Right ventricle myocardium inferior (tissue), 1 donor: Measurements from ENCODE around the gene ARHGEF18. TPM values are rescaled to one million over a fixed set of nuclear protein-coding genes. Genes with fewer than 3 reads are reported as not detected.
"Not testable (repeated sequence)": the region's sequence is repeated elsewhere in the genome, so short reads cannot be mapped to it uniquely, and the experiment has no call there.

ENCODE experiments used
- ATAC-seq: fragments of 200-7000 bp; cut with Tn5 transposase; one replicate; pipeline ENCODE4 v1.9.1; 2020; ENCODE audit warnings: mild to moderate bottlenecking, moderate library complexity
- DNase-seq: peaks from one replicate; pipeline ENCODE4 v3.0.0; 2021; ENCODE audit errors: missing footprints
- intact Hi-C: fragments of 100-400 bp; cut with DNase I; formaldehyde crosslinking; loops from one replicate; pipeline ENCODE4 v1.11.0; 2022
- long read RNA-seq: library from polyadenylated mRNA; unstranded; transcript quantifications from one replicate; pipeline ENCODE4 v2.0.0, GENCODE V29; 2021
- total RNA-seq: library from RNA; stranded (reverse); fragmentation: NEBNext Ultra II Directional; extraction: Animal tissue kit (Norgen Biotek cat#: 25700); gene quantifications from one replicate; pipeline ENCODE4 v1.2.1, GENCODE V29; 2021
- donor health status: DM: no; HTN: yes; CAD: no; lungs with severe emphysema.

ARHGEF18 gene
- total RNA-seq: 8.5 TPM
- long read RNA-seq, full-length matches to known transcripts: 1 of 3 reads
- long read RNA-seq, partial matches to known transcripts: 0 of 3 reads
- long read RNA-seq, other reads (novel, unspliced or antisense): 2 of 3 reads

DNA sequence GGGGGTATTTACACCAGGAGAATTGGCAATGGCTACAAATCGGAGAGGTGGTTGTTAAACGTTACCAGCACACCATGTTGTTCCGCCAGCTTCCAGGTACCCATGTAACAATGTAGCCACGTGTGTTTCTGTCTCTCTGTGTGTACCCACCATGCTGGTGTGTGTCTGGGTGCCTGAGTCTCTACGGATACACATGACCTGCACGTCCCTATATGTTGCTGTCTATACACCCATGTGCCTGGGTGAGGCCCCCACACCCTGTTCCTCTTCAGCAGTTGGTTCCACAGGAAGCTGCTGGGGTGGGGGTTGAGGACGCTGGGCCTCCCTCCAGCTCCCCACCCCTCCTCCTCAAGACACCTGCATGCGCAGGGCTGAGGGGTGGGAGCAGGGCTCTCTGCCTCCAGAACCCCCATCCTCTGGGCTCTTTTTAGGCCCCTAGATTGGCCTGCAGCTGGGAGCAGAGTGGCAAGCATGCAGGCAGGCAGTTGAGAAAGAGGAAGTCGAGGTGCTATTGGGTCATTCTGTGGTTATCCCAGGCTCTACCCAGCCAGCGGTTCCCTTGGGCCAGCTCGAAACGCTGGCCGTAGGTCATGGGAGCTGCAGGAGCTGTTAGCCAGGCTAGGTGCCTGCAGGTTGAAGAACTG is at the start of gene ARHGEF18:
Gene ARHGEF18 (plus strand): TSS at position 351 of the 644 bp plus-strand sequence. CDS start 13,954 bp downstream, outside the sequence.
- peak; percentile 77 for DNase-seq
- ATAC-seq: peak; percentile 69
- intact Hi-C loops: no loop called here

DNA sequence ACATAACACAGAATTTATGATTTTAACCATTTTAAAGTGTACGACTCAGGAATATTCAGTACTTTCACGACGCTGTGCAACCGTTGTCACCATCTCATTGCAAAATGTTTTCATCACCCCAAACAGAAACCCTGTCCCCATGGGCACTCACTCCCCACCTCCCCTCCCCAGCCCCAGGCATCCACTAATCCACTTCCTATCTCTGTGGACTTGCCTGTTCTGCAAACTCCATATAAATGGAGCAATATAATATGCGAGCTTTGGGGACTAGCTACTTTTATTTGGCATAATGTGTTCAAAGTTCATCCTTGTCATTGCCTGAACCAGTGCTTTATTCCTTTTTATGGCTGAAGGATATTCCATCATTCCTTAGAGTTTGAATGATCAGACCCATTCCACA is 47.2 kb upstream of the ARHGEF18 start:
- intact Hi-C loops: no loop called here
- ATAC-seq (no peak), DNase-seq (no peak)

DNA sequence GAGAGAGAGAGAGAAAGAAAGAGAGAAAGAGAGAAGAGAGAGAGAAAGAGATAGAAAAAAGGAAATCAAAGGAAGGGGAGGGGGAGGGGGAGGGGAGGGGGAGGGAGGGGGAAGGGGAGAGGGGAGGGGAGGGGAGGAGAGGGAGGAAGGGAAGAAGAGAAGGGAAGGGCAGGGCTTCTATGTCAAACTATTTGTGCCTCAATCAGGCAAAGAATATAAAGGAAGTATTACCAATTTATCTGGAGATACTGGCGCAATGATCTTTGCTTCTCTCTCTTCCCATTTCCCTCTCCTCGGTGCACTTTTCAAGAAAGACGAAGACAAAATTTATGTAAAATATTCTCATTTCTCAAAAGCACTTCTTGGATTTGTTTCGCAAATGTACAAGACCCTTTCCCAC is 45.3 kb upstream of the ARHGEF18 start:
- intact Hi-C loops: no loop called here
- ATAC-seq: no peak

DNA sequence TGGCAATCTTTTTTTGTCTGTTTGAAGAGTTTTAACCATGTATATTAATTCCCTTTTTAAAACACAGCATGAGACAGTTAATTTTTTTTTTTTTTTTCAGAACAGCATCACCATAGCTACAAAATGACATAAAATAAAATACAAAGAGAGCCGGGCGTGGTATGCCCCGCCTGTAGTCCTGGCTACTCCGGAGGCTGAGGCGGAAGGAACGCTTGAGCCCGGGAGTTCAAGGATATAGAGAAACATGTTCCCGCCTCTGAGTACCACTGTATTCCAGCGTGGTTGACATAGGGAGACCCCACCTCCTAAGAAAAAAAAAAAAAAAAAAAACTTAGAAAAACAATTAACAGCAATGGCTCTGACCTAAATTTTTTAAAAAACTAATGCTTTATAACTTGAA is 44.5 kb upstream of the ARHGEF18 start:
- no peak for DNase-seq
- no peak for ATAC-seq
- intact Hi-C loops: no loop called here

More for the DNA sequence above, 45.3 kb upstream of the ARHGEF18 start:
- DNase-seq: no peak

DNA sequence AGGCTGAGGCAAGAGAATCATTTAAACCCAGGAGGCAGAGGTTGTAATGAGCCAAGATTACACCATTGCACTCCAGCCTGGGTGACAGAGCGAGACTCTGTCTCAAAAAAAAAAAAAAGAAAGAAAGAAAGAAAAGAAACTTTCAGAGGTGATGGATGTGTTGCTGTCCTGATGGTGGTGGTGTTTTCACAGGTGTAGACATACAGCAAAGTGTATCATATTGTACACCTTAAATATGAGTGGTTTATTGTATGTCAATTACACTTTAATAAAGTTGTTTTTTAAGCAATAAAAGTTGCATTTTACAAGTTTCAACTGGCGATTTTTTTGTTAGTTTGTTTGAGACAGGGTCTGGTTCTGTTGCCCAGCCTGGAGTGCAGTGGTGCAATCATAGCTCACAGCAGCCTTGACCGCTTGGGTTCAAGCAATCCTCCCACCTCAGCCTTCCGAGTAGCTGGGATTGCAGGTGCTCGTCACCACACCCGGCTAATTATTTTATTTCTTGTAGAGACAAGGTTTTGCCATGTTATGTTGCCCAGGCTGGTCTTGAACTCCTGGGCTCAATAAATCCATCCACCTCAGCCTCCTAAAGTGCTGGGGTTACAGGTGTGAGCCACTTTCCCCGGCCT is 41.0 kb upstream of the ARHGEF18 start:
- ATAC-seq (no peak), DNase-seq (no peak)
- intact Hi-C loops: no loop called here

DNA sequence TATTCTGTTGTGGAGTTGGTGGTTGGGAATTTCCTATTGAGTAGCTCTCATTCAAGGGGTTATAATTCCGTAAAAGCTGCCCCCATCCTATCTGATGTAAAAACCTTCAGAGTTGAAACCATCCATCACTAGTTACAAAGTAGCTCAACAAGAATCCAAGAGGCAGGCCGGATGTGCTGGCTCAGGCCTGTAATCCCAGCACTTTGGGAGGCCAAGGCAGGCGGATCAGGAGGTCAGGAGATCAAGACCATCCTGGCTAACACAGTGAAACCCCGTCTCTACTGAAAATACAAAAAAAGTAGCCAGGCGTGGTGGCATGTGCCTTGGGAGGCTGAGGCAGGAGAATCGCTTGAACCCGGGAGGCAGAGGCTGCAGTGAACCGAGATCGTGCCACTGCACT is 40.4 kb upstream of the ARHGEF18 start:
- intact Hi-C loops, ATAC-seq, DNase-seq: not testable (repeated sequence)

DNA sequence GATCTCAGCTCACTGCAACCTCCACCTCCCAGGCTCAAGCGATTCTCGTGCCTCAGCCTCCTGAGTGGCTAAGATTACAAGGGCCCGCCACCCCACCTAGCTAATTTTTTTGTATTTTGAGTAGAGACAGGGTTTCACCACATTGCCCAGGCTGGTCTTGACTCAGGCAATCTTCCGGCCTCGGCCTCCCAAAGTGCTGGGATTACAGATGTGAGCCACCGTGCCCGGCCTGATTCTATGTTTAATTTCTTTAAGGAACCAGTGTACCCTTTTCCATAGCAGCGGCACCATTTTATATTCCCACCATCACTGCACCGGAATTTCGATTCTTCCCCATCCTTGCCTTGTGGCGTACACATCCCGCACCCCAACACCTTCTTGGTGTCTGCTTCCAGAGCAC is 36.8 kb upstream of the ARHGEF18 start:
- no peak for ATAC-seq
- DNase-seq: no peak
- intact Hi-C loops: no loop called here

DNA sequence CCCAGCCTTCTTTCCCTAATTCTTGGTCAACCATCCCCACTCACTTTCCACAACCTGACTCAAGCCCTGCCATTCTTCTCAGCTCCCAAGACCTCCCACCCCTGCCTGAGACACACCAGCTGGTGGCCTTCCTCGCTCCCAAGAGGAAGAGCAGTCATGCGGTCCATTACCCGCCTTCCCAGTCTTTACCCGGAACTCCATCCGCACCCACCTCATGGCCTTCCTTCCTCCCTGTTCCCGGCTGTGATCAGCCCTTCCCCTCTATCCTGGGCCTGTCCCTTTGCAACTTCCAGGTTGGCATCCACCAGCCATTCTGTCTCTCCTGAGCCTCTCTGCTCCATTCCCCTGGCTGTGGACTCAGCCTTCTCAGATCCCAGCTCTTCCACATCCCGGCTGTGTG is 35.9 kb upstream of the ARHGEF18 start:
- intact Hi-C loops: no loop called here
- DNase-seq (no peak), ATAC-seq (no peak)

DNA sequence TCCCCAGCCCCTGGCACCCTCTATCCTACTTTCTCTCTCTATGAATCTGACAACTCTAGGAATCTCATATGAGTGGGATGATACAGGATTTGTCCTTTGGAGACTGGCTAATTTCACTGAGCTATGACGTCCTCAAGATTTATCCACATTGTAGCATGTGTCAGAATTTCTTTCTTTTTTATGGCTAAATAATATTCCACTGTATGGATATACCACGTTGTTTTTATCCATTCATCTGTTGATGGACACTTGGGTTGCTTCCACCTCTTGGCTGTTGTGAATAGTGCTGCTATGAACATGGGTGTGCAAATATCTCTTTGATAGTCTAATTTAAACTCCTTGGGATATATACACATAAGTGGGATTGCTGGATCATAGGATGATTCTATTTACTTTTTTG is 30.6 kb upstream of the ARHGEF18 start:
- DNase-seq (no peak), ATAC-seq (no peak)
- intact Hi-C loops: no loop called here

DNA sequence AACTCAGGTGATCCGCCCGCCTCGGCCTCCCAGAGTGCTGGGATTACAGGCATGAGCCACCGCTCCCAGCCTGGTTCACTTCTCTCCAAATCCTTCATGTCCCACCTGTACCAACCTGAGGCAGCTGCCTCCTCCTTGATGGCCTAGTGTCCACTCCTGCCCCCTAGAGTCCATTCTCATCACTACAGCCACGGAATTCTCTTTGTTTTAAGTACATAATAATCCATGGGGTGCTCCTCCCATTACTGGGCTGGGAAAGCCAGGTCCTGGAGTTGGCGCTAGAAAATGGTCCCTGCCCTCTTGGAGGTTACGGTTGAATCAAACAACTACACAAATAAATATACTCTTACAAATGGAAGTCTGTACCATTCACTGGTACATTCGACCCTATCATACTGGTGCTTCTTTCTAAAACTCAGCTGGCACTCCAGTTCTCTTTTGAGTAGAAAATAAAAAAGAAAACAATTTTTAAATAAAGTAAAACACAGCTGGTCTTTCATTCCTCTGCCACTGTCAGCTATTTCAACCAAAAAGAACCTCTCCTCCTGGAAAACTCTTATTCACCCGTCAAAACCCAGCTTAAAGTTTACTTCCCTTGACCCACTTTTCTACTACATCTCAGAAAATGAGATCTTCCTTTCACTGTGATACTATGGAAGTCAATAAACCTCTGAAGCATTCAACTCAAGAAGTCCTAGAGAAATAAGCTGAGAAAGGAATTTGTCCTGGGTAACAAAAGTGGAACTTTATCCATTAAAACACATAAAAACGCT is 22.4 kb upstream of the ARHGEF18 start:
- ATAC-seq: no peak
- no peak for DNase-seq
- intact Hi-C loops: no loop called here

DNA sequence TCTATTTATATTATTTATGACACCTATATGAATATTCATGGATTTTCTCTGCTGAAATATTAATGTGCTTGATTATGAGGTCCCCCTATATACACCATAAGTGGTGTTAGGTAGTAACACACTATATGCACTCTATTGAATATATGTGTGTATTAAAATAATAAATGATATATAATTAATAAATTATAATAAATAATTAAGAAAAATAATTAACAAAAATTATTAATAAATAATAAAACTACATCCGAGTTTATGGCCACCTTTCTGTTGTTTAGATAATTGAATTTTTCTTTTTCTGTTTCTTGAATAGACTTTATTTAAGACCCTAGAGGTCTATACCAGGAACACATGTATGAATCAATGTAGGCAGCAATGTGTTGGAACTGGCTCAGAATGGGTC is 20.9 kb upstream of the ARHGEF18 start:
- ATAC-seq (no peak), DNase-seq (no peak)
- intact Hi-C loops: no loop called here

DNA sequence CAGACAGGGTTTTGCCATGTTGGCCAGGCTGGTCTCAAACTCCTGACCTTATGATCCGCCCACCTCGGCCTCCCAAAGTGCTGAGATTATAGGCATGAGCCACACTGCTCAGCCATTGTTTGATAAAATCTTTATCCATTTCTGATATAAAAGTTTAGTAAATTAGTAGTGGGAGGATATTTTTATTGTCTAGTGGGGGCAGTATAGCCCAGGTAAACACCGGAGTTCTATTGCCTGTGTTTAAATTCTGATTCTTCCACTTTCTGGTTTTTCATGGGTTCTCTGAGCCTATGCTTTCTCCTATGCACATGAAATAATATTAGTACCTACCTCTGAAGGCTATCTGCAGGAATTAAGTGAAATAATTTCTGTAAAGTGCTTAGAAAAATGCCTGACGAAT is 20.1 kb upstream of the ARHGEF18 start:
- intact Hi-C loops: no loop called here
- ATAC-seq (no peak), DNase-seq (no peak)

DNA sequence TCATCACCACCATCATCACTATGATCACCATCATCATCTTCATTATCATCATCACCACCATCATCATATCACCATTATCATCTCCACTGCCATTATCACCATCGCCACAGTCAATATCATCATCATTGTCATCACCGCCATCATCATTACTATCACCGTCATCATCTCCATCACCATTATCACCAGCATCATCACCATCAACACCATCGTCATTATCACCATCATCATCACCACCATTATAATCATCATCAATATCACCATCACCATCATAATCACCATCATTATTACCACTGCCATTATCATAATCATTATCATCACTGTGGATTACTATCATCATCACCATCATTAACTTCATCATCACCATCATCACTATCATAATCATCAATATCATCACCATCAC is 17.3 kb upstream of the ARHGEF18 start:
- intact Hi-C loops: no loop called here
- ATAC-seq (no peak), DNase-seq (no peak)

DNA sequence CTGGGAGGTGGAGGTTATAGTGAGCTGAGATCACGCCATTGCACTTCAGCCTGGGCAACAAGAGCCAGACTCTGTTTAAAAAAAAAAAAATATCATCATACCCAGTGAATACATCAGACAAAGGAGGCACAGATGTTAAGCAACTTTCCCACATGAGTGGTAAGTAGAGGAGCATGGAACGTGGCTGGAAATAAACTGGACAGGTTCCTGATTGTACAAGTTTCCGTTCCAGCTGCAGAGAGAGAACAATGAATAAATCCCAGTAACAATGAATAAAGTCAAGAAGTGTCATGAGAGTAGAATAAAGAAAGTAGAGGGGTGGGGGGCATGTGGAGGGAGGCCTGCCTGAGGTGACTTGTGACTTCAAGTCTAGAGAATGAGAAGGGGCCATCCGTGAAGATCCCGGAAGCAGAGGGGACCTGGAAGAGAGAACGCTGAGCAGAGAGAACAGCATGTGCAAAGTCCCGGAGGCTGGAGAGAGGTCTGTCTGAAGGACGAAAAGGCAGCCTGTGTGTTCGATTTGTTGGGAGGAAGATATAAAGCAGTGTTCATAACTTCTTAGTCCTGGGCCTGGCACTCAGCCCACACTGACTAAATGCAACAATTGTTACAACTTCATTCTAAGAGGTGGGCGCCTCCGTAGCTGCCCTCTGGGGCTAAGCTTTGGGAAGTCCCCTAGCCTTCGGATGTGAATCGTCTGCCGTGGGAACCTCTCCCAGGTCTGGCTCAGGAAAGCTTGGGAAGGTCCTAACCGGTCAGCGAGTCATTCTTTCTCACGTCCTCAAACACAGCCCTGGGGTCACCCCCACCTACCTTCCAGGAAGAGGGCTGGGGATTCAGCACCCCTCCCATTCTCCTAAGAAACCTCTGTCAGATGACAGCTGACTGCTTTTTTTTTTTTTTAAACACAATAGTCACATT is 15.3 kb upstream of the ARHGEF18 start:
- DNase-seq (no peak), ATAC-seq (no peak)
- intact Hi-C loops: no loop called here

DNA sequence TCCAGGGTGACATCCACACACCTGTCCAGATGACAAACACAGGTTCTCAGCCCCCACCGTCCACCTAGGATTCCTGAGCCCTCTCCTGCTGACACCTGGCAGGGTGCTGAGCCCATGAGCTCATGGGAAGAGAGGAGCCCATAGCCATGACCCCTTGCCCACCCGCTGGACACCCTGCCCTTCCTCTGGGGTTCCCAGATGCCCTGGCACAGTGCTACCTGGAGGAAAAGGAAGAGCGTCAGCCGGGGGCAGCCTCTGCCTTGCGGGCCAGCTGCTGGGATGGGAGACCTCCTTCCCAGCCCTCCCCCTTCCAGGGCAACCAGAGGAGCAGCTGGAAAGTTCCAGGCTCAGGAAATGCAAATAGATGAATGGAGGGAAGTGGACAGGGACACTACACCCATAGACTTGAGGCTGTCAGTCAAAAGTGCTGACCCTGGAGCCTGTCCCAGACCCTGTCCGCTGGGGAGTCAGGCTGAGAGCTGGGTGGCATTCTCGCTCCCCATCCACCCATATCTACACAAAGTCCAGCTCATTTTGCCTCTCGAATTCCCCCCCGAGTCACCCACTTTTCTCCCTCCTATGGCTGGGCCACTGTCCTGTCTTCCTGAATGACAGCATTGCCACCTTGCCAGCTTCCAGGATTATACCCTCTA is 12.3 kb upstream of the ARHGEF18 start:
- ATAC-seq (no peak), DNase-seq (no peak)

DNA sequence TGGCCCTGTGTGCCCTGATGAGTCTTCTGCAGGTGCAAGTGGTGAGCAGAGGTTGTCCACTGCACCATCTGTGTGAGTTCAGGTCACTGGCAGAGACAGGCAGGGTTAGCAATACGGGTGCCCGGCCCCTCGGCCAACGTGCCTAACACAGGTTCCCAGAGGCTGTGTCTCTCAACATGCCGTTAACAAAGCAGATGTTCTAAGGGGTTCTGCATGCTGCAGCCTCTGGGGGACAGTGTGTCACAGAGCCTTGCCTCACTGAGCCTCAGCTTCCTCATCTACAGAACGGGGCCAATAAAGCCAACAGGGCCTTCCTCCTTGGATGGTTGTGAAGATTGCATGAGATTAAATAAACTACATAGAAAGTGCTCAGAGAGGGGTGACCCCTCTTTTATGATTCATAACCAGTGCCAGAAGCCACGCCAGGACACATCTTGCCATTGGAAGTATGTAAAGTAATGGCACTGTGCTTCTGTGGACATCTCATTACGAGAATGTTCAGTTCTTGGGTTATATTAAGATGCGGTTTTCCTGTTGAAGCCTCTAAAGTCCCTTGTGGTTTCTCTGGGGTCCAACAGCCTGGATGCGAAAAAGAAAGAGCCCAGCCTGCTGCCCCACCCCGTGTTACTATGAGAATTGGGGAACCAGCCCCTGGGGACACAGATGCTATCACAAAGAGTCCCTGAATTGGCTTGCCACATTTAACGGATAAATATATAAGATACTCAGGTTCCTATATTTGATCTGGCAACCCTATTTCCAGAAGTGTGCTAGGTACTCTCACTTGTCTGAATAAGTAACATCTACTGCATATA is 11.2 kb upstream of the ARHGEF18 start:
- ATAC-seq (peak; percentile 58), DNase-seq (no peak)
- intact Hi-C loops: no loop called here

More for the DNA sequence above, 12.3 kb upstream of the ARHGEF18 start:
- intact Hi-C loops: no loop called here
